Gastroesophageal sphincter (tissue), 3 donors: ENCODE data around the gene DCLK2.

Source experiments
- CTCF ChIP-seq, 4 experiments: fragments of 200-600 bp in 2 of 4; fragments of 450-650 bp in 2 of 4; sonication (generic) in 1 of 4; IDR thresholded peaks; one replicate each; pipeline ENCODE4 v1.5.1; 2017 to 2019; ENCODE audit warnings: antibody characterized with exemption in 4 of 4, mild to moderate bottlenecking in 2 of 4, moderate library complexity in 2 of 4
- POLR2AphosphoS5 ChIP-seq: sonication (generic); formaldehyde crosslinking; IDR thresholded peaks from one replicate; pipeline ENCODE4 v1.6.1; 2017; ENCODE audit warnings: antibody characterized with exemption

GRCh38 chr4:150206954-150207353 lies 128.7 kb downstream of the DCLK2 start:
- TF ChIP-seq CTCF (IDR thresholded peaks at IDR 0.05) (no peak), POLR2AphosphoS5 (no peak)
